HepG2 (cell line): ENCODE data around the gene DGCR6.
"Not testable (repeated sequence)": the region's sequence is repeated elsewhere in the genome, so short reads cannot be mapped to it uniquely, and the experiment has no call there.

Experiments
- CEBPG ChIP-seq: IDR thresholded peaks from 2 replicates; pipeline ENCODE4 v1.6.1; 2016
- CTCF ChIP-seq: sonication (generic); formaldehyde crosslinking; IDR thresholded peaks from 2 replicates; pipeline ENCODE4 v1.5.0; 2020; ENCODE audit warnings: mild to moderate bottlenecking, missing genetic modification reagents, moderate library complexity
- KDM1A ChIP-seq: IDR thresholded peaks from 2 replicates; pipeline ENCODE4 v1.6.1; 2016; ENCODE audit warnings: missing compliant biosample characterization
- MYC ChIP-seq: sonication (generic); formaldehyde crosslinking; IDR thresholded peaks from 2 replicates; pipeline ENCODE4 v1.9.0; 2021; ENCODE audit warnings: missing genetic modification reagents, borderline replicate concordance
- RBM39 ChIP-seq: fragments of 200-400 bp; formaldehyde crosslinking; IDR thresholded peaks from one replicate; pipeline ENCODE4 v1.6.1; 2018; ENCODE audit warnings: antibody characterized with exemption, mild to moderate bottlenecking, low read depth, low read length; ENCODE audit not compliant: poor library complexity, severe bottlenecking
- RXRA ChIP-seq: sonication (generic); formaldehyde crosslinking; IDR thresholded peaks from 2 replicates; pipeline ENCODE4 v1.5.1; 2020; ENCODE audit warnings: missing genetic modification reagents
- SP1 ChIP-seq, 2 experiments: fragments of 450-650 bp in 1 of 2; sonication (generic) in 1 of 2; formaldehyde crosslinking in 1 of 2; IDR thresholded peaks; 2 replicates each; pipeline versions ENCODE4 v1.4.0 to v1.6.1; 2016 to 2020; ENCODE audit warnings: missing genetic modification reagents in 1 of 2
- STAT5B ChIP-seq: sonication (generic); formaldehyde crosslinking; IDR thresholded peaks from 2 replicates; pipeline ENCODE4 v1.4.0; 2020; ENCODE audit warnings: missing genetic modification reagents

- TF ChIP-seq CEBPG; CTCF (CRISPR knock-in tag); STAT5B (CRISPR knock-in tag); KDM1A (CRISPR knock-in tag); RXRA (CRISPR knock-in tag); SP1 (IDR thresholded peaks at IDR 0.05); SP1 (CRISPR knock-in tag; IDR thresholded peaks at IDR 0.05); RBM39; MYC (CRISPR knock-in tag): not testable (repeated sequence)
Measured at GRCh38 chr22:18961201-18961600, 55.1 kb downstream of the DGCR6 start.
